D341Med (cell line): Measurements from ENCODE around the gene TMEM187.
"Not testable (repeated sequence)": the region's sequence is repeated elsewhere in the genome, so short reads cannot be mapped to it uniquely, and the experiment has no call there.

Source experiments
- DNase-seq: peaks from one replicate; pipeline ENCODE4 v3.0.0; 2012; ENCODE audit warnings: low spot score

TMEM187 gene

GRCh38 chrX:153971450-153972367 lies 845 bp upstream of the TMEM187 start, which contains the start of gene HCFC1:
Gene HCFC1, minus strand, starts transcription at chrX:153971818. Its CDS starts 978 bp downstream, at chrX:153970840.
- DNase-seq = peak; percentile 81

- no peak for DNase-seq
These were observed 811 bp downstream of the TMEM187 start for GRCh38 chrX:153973127-153974002.

DNA sequence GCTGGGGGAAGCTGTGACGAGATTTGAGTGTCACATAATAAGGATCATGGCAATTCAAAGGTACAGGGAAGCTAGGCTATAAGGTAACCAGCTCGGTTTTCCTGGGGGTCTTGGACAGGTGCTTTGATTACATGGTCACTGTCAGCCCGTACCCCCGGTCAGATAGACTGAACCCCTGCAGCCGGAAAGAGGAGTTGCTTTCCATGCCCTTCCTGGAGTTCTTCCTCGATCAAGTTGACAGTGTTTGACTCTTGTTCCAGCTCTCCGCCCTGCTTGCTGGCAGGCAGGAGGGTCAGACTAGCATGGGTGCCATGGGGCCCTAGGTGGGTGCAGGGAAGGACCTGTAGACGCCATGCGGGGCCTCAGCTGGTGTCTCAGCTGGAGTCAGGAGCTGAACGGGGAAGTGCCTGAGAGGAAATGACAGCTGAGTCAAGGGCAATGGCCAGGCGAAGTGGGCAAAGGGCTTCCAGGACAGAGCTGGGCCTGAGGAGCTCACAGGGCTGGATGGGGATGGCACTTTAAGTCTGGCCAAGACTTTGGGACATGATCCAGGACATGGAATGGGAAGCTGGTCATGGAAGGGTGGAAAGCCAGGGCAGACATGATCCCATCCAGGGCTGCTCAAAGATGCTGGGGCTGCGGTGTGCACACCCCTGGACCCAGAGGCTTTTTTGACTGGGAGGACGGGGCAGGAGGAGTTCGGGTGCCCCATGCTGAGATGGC lies 1.6 kb downstream of the TMEM187 start:
- no peak for DNase-seq

GRCh38 chrX:153974726-153975286 lies 2.3 kb downstream of the TMEM187 start:
- DNase-seq = no peak

DNA sequence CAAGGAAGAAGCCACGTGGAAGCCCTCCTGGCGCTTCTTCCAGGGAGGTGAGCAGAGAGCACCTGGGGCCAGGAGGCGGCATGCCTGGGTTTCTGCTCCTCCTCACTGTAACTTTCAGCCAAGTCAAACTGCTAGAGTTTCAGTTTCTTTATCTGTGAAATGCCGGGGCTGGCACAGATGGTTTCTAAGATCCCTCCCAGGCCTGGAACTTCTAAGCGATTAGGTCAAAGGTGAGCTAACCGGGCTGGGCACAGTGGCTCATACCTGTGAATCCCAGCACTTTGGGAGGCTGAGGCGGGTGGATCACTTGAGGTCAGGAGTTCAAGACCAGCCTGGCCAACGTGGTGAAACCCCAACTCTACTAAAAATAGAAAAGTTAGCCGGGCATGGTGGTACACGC lies 7.8 kb downstream of the TMEM187 start:
- DNase-seq = not testable (repeated sequence)

GRCh38 chrX:153981231-153981630 lies 8.7 kb downstream of the TMEM187 start:
- no peak for DNase-seq

DNA sequence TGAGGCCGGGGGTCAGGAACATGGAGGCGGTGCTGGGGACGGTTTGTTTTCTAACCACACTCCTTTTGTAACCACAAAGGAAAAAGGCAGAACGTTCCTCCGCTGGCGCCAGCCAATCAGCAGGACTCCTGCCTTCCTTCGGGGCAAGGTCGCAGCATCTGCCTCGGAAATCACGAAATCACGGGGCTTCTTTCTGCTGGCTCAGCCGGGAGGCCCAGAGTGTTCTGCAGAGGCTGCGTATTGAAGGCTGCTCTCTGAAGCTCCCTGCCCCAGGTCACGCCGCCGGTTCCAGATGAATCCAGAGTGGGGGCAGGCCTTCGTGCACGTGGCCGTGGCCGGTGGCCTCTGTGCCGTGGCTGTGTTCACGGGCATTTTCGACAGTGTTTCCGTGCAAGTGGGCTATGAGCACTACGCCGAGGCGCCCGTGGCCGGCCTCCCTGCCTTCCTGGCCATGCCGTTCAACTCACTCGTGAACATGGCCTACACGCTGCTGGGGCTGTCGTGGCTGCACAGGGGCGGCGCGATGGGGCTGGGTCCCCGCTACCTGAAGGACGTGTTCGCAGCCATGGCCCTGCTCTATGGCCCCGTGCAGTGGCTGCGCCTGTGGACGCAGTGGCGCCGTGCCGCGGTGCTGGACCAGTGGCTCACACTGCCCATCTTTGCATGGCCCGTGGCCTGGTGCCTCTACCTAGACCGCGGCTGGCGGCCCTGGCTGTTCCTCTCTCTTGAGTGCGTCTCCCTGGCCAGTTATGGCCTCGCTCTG lies 9.4 kb downstream of the TMEM187 start:
- DNase-seq = no peak

GRCh38 chrX:153983321-153983801 lies 10.8 kb downstream of the TMEM187 start:
- DNase-seq = no peak

- no peak for DNase-seq
These were observed 12.0 kb downstream of the TMEM187 start for GRCh38 chrX:153984351-153985178.

DNA sequence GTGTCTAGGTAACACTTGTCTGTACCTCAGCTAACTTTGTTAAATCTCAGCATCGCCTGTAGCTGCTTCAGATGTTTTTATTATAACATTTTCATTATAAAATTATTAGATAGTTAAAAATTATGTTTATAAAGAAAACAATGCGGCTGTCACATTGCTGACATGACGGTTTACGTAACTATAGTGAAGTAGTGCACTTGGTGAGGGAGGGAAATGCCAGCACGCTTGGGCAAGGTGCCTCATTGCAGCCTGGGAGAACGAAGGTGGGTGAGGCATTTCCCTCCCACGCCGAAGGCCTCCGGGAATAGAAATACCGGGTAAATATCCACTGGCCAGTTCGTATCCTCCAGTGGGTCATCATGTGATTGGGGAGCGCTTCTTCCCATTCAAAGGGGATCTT lies 15.9 kb downstream of the TMEM187 start:
- no peak for DNase-seq

- no peak for DNase-seq
These were observed 17.6 kb downstream of the TMEM187 start for GRCh38 chrX:153989973-153990655.

DNA sequence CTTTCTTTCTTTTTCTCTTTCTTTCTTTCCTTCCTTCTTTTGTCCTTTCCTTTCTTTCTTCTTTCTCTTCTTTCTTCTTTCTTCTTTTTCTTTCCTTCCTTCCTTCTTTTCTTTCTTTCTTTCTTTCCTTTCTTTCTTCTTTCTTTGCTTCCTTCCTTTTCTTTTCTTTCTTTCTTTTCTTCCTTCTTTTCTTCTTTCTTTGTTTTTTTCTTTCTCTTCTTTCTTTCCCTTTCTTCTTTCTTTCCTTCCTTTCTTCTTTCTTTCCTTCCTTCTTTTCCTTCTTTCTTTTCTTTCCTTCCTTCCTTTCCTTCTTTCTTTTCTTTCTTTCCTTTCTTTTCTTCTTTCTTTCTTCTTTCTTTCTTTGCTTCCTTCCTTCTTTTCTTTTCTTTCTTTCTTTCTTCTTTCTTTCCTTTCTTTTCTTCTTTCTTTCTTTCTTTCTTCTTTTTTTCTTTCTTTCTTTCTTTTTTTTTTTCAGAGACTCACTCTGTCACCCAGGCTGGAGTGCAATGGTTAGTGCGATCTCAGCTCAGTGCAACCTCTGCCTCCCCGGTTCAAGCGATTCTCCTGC lies 18.5 kb downstream of the TMEM187 start:
- no peak for DNase-seq

- DNase-seq = no peak
These were observed 19.6 kb downstream of the TMEM187 start for GRCh38 chrX:153992180-153992579.

GRCh38 chrX:153993079-153993478 lies 20.5 kb downstream of the TMEM187 start:
- no peak for DNase-seq

GRCh38 chrX:153993978-153994377 lies 21.4 kb downstream of the TMEM187 start:
- DNase-seq = no peak

DNA sequence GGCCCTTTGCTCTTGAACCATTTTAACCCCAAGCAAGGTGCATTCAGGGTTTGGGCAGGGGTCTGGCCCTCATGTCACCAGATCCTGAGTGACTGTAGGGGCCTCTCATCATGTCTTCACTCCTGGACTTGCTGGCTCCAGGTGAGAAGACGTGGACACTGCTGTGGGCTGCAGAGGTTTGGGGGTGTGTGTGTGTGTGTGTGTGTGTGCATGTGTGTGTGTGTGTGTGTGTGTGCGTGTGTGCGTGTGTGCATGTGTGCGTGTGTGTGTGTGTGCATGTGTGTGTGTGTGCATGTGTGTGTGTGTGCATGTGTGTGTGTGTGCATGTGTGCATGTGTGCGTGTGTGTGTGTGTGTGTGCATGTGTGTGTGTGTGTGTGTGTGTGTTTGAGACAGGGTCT lies 21.8 kb downstream of the TMEM187 start:
- not testable (repeated sequence) for DNase-seq

- no peak for DNase-seq
These were observed 22.9 kb downstream of the TMEM187 start for GRCh38 chrX:153995504-153995903.

DNA sequence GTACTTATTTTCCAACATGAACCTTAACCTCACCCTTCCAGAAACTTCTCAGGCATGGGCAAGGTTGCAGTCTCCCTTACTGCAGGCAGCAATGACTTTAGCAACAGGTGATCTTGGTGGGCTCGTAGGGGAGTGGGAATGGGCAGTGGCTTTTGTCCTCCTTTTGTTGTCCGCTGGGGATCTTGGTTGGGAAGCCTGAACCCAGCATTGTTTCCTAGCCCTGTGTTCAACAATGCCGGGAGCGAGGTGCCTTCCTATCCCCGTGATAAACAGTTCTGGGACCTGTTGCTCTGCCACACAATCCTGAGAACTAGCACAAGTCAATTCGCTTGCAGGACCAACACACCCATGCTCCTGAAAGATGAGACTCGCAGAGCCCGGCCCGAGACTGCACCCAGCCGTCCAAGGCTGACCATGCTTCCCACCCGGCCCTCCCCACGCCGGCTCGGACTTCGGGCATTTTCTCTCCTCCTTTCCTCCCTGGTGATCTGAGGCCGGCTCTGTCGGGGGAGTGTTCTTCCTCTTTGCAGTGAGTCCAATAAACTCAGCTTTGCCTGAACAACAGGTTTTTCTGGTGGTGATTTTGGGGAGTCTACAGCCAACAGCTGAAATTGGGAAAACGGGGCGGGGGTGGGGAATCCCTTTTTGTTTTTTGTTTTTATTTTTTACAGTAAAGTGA lies 26.9 kb downstream of the TMEM187 start:
- no peak for DNase-seq
